GM12864 (cell line): ENCODE measurements around the gene CENPT.
"Not testable (repeated sequence)": the region's sequence is repeated elsewhere in the genome, so short reads cannot be mapped to it uniquely, and the experiment has no call there.

ENCODE experiments used
- DNase-seq: peaks from one replicate; pipeline ENCODE4 v3.0.0-alpha.2; 2011; ENCODE audit warnings: low read depth
- H3K4me3 ChIP-seq: 2 replicates; pipeline ENCODE4 v1.5.1; 2011; ENCODE audit warnings: mild to moderate bottlenecking, low read depth, low read length, control low read depth
- TF ChIP-seq, protein P1 (sequence below): IDR thresholded peaks from 2 replicates; pipeline ENCODE4 v1.5.1; 2011; ENCODE audit warnings: low read depth, mild to moderate bottlenecking, moderate library complexity, low read length, control low read depth, inconsistent platforms; ENCODE audit errors: missing control alignments

Gene CENPT

DNA sequence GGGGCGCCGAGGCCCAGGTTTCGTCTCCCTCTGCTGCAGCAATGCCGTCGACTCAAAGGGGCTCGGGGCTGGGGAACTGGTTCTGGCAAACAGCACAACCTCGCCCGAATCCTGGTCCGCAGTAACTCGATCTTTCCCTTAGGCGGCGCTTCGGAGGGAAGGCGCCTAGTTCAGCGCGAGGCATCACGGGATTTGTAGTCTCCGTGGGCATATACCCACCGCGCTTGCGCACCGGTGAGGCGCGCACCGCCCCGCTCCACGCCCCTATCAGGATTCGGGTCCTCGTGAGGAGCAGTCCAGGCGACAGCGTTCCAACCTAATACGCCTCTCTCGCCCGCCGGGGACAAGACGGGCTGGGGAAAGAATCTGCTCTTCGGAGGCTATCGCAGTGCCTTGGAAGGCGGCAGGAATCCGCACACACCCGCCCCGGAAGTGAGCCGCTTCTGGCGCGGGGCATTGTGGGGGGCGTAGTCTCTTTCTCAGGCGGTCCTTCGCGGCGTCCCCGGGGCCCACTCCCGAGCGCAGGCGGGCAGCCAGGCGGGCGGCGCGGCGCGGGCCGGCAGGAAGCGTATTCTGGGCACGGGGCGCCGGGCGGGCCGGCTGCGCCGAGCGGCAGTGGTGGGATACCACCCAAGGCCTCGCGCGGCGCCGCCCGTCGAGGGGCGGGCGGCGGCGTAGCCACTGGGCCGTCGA, 5.5 kb downstream of the CENPT start, which contains the start of gene THAP11:
TSS of gene THAP11 (plus strand) at position 505 of the 693 bp plus-strand sequence. CDS start 235 bp downstream, outside the sequence.
- DNase-seq = peak; percentile 86
- TF ChIP-seq, protein P1, sequence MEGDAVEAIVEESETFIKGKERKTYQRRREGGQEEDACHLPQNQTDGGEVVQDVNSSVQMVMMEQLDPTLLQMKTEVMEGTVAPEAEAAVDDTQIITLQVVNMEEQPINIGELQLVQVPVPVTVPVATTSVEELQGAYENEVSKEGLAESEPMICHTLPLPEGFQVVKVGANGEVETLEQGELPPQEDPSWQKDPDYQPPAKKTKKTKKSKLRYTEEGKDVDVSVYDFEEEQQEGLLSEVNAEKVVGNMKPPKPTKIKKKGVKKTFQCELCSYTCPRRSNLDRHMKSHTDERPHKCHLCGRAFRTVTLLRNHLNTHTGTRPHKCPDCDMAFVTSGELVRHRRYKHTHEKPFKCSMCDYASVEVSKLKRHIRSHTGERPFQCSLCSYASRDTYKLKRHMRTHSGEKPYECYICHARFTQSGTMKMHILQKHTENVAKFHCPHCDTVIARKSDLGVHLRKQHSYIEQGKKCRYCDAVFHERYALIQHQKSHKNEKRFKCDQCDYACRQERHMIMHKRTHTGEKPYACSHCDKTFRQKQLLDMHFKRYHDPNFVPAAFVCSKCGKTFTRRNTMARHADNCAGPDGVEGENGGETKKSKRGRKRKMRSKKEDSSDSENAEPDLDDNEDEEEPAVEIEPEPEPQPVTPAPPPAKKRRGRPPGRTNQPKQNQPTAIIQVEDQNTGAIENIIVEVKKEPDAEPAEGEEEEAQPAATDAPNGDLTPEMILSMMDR = peak; percentile 97
- H3K4me3 ChIP-seq = peak within 1 kb of the TSS; percentile 81

DNA sequence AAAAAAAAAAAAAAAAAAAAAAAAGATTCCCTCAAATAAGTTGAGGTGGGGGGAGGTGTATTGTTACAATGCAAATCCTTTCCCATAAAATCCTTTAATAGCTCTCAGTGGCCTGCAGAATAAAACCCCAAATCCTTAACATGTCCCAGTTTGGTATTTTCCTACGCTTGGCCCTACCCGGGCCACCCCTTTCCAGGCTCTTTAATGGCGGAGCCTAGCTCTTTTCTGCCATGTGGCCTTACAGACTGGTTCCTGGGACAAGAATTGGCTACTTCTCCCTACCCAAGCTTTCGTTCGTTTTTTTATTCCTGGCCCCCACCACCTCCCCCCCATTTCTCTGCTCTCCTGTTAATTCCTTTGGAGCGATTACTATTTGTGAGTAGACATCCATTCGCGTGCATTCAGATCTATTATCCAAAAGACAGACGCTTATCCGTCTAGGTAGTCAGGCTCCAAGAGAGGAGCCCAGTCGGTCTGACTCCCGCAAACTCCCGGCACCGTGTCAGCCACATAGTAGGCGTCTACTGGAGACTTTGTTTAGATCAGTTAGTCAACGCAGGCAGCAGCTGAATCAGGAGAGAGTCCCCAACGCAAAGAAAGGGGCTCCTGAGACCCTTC, 6.2 kb downstream of the CENPT start:
- H3K4me3 ChIP-seq = peak overlapping the region; percentile 81
- DNase-seq = no peak
- TF ChIP-seq, protein P1 = no peak

DNA sequence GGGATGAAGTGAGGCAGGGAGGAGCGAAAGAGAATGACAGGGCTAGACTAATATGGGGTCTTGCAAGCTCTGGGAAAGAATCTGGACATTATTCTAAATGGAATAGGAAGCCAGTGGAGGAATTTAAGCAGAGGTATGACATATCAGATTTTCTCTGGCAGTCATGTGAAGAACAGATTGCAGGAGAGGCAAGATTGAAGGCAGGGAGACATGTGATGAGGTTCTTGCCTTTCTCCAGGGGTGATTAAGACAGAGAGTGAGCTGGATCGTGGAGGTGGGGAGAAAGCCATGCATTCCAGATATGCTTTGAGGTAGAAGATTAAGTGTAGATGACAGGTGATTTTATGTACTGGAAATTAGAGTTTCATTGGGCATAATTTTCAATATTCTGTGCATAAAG, 9.7 kb downstream of the CENPT start:
- H3K4me3 ChIP-seq = no peak overlapping the region
- TF ChIP-seq, protein P1 = no peak

DNA sequence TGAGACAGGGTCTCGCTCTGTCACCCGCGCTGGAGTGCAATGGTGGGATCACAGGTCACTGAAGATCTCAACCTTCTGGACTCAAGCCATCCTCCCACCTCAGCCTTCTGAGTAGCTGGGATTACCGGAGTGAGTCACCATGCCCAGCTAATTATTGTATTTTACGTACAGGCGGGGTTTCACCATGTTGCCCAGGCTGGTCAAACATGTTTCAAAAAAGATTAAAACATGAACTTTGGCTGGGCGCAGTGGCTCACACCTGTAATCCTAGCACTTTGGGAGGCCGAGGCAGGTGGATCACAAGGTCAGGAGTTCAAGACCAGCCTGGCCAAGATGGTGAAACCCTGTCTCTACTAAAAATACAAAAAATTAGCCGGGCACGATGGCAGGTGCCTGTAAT, 10.3 kb downstream of the CENPT start:
- not testable (repeated sequence) for DNase-seq, H3K4me3 ChIP-seq

More for the DNA sequence above, 9.7 kb downstream of the CENPT start:
- no peak for DNase-seq

DNA sequence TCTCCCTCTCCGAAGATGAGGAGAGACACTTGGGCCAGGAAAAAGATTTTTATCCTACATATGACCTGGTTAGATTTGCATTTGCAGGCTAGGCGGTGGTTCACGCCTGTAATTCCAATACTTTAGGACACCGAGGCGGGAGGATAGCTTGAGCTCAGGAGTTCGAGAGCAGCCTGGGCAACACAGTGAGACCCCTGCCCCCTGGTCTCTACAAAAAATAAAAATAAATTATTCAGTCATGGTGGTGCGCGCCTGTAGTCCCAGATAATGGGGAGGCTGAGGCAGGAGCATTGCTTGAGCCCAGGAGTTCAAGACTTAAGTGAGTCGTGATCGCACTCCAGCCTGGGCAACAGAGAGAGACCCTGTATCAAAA, 13.3 kb downstream of the CENPT start:
- DNase-seq = no peak
- TF ChIP-seq, protein P1 = no peak
- H3K4me3 ChIP-seq = peak overlapping the region; percentile 67; the same call in 1 of the 2 replicates

DNA sequence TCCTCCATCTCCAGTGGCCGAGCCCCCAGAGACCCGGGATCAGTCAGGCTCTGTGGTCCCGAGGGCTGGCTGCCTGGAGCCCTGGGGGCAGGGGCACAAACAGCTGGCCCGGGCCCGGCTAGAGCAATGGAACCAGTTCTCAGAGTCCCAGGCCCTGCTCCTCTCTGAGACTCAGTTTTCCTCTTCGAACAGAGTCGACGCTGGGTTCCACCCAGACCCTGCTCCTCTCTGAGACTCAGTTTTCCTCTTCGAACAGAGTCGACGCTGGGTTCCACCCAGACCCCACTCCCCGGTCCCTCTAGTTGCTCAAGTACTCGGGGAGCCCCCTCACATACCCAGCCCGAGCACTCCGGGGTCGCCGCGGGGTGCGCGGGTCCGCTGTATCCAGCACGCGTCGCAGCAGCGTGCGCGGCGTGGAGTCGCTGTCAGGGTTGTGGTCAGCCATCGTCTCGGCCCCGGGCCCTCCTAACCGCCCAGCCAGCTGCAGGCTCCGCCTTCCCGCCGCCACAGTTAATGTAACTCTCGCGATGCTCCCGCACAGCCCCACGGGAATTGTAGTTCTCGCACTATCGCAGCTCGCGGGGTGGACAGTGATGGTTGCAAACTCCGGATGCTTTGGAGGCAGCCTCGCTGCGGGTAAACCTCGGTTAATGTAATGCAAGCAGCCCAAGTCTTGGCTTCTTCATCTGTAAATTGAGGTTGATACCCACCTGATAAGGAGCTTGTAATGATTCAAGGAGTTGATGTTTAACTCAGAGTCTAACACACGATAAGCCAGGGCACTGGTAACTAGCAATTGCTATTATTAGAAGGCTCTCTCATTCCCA, 13.9 kb downstream of the CENPT start:
- DNase-seq = peak; percentile 68
- peak overlapping the region; percentile 67 for H3K4me3 ChIP-seq
- TF ChIP-seq, protein P1 = no peak

DNA sequence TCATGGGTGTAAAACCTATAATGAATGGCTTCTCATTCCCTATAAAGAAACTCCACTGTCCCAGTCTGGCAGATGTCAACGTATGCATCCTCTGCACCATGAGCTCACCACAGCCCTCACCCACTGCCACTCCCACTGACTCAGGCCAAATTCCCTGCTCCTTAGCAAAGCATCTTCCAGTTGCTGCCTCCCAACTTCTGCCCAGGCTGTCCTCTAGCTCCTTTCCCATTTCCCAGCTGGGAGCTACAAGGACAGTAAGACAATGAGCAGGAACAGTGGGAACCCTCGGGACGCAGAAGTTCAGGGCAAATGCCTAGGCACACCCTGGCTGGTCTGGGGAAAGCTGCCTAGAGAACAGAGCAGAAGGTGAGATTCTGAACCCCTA, 14.5 kb downstream of the CENPT start:
- no peak for DNase-seq
- peak overlapping the region; percentile 67 for H3K4me3 ChIP-seq
- TF ChIP-seq, protein P1 = no peak
